ENCODE results near the gene AGAP1.

Gene AGAP1

GRCh38 chr2:235672720-235673119 is 178.9 kb downstream of the AGAP1 start:
- Histone ChIP-seq H3K4me3 (ENCODE audit: low read length in 2 of 2) (no peak overlapping the region), H3K9me3 (ENCODE audit: control insufficient read depth in 2 of 2, low read length in 2 of 2) (no peaks in the 10 kb centered on the region), H3K36me3 (ENCODE audit: control insufficient read depth in 2 of 2, insufficient read depth in 2 of 2, low read length in 2 of 2) (no peaks in the 10 kb centered on the region), H3K27me3 (ENCODE audit: control insufficient read depth in 2 of 2, insufficient read depth in 2 of 2, low read length in 2 of 2) (no peaks in the 10 kb centered on the region), H3K9ac (ENCODE audit: low read depth in 1 of 2, low read length in 2 of 2) (no peak overlapping the region), H3K4me1 (ENCODE audit: control insufficient read depth in 2 of 2, insufficient read depth in 2 of 2, low read length in 2 of 2) (peaks cover 0 to 8% of the 10 kb centered on the region in 2 donors), H3K27ac (ENCODE audit: low read depth in 2 of 2, low read length in 2 of 2) (no peak overlapping the region)

GRCh38 chr2:235674146-235674545 is 180.3 kb downstream of the AGAP1 start:
- Histone ChIP-seq H3K9me3 (ENCODE audit: control insufficient read depth in 2 of 2, low read length in 2 of 2) (no peaks in the 10 kb centered on the region), H3K4me3 (ENCODE audit: low read length in 2 of 2) (no peak overlapping the region), H3K4me1 (ENCODE audit: control insufficient read depth in 2 of 2, insufficient read depth in 2 of 2, low read length in 2 of 2) (peaks cover 0 to 5% of the 10 kb centered on the region in 2 donors), H3K27me3 (ENCODE audit: control insufficient read depth in 2 of 2, insufficient read depth in 2 of 2, low read length in 2 of 2) (no peaks in the 10 kb centered on the region), H3K9ac (ENCODE audit: low read depth in 1 of 2, low read length in 2 of 2) (no peak overlapping the region), H3K27ac (ENCODE audit: low read depth in 2 of 2, low read length in 2 of 2) (no peak overlapping the region), H3K36me3 (ENCODE audit: control insufficient read depth in 2 of 2, insufficient read depth in 2 of 2, low read length in 2 of 2) (no peaks in the 10 kb centered on the region)

- H3K27me3 ChIP-seq (ENCODE audit: control insufficient read depth in 2 of 2, insufficient read depth in 2 of 2, low read length in 2 of 2), result no peaks in the 10 kb centered on the region
- peaks cover 0 to 4% of the 10 kb centered on the region in 2 donors for H3K4me1 ChIP-seq (ENCODE audit: control insufficient read depth in 2 of 2, insufficient read depth in 2 of 2, low read length in 2 of 2)
- H3K9ac ChIP-seq (ENCODE audit: low read depth in 1 of 2, low read length in 2 of 2), result no peak overlapping the region
- no peak overlapping the region for H3K27ac ChIP-seq (ENCODE audit: low read depth in 2 of 2, low read length in 2 of 2)
- no peak overlapping the region for H3K4me3 ChIP-seq (ENCODE audit: low read length in 2 of 2)
- H3K9me3 ChIP-seq (ENCODE audit: control insufficient read depth in 2 of 2, low read length in 2 of 2), result no peaks in the 10 kb centered on the region
- H3K36me3 ChIP-seq (ENCODE audit: control insufficient read depth in 2 of 2, insufficient read depth in 2 of 2, low read length in 2 of 2), result no peaks in the 10 kb centered on the region
These were observed 181.0 kb downstream of the AGAP1 start for GRCh38 chr2:235674812-235675211.

- Histone ChIP-seq H3K36me3 (ENCODE audit: control insufficient read depth in 2 of 2, insufficient read depth in 2 of 2, low read length in 2 of 2) (no peaks in the 10 kb centered on the region), H3K4me1 (ENCODE audit: control insufficient read depth in 2 of 2, insufficient read depth in 2 of 2, low read length in 2 of 2) (peaks cover 0 to 4% of the 10 kb centered on the region in 2 donors), H3K27me3 (ENCODE audit: control insufficient read depth in 2 of 2, insufficient read depth in 2 of 2, low read length in 2 of 2) (no peaks in the 10 kb centered on the region), H3K9ac (ENCODE audit: low read depth in 1 of 2, low read length in 2 of 2) (no peak overlapping the region), H3K27ac (ENCODE audit: low read depth in 2 of 2, low read length in 2 of 2) (no peak overlapping the region), H3K4me3 (ENCODE audit: low read length in 2 of 2) (no peak overlapping the region), H3K9me3 (ENCODE audit: control insufficient read depth in 2 of 2, low read length in 2 of 2) (no peaks in the 10 kb centered on the region)
These were observed 182.1 kb downstream of the AGAP1 start for GRCh38 chr2:235675678-235676535.

DNA sequence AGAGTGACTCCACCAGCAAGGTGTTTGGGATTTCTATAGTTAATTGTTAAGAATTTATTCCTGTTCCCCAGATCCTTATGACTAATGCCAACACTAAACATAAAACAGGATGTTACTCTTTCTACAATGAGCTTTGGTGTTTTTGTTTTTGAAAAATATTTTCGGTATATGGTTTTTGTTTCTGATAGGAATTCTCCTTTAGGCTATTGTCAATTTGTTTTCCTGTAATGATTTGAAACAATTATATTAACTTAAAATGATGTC is 182.6 kb downstream of the AGAP1 start:
- no peak overlapping the region for H3K4me3 ChIP-seq (ENCODE audit: low read length in 2 of 2)
- no peak overlapping the region for H3K27ac ChIP-seq (ENCODE audit: low read depth in 2 of 2, low read length in 2 of 2)
- peaks cover 0 to 4% of the 10 kb centered on the region in 2 donors for H3K4me1 ChIP-seq (ENCODE audit: control insufficient read depth in 2 of 2, insufficient read depth in 2 of 2, low read length in 2 of 2)
- H3K9ac ChIP-seq (ENCODE audit: low read depth in 1 of 2, low read length in 2 of 2), result no peak overlapping the region
- H3K27me3 ChIP-seq (ENCODE audit: control insufficient read depth in 2 of 2, insufficient read depth in 2 of 2, low read length in 2 of 2), result no peaks in the 10 kb centered on the region
- H3K36me3 ChIP-seq (ENCODE audit: control insufficient read depth in 2 of 2, insufficient read depth in 2 of 2, low read length in 2 of 2), result no peaks in the 10 kb centered on the region
- no peaks in the 10 kb centered on the region for H3K9me3 ChIP-seq (ENCODE audit: control insufficient read depth in 2 of 2, low read length in 2 of 2)

DNA sequence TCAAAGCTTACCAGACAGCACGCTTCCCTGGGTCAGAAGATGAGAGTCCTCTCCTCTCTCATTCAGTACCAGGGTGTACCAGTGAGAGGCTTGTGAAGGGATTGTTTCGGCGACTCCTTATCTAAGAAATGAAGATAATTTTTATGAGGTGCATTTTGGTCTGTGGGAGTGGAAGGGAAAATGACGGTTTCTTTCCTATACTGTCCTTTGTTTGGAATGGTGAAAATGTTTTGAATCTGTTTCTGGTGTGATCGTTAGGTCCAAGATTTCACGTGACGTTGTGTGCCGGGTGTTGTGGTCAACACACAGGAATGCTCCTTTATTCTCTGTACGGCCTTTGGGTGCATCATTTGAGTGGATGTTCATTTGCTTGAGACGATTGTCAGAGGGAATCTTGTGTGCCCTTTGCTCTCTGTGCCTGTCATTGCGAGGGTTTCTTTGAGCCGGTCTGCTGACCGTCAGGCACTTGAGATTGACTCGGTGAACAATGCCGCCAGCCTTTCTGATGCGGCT is 183.5 kb downstream of the AGAP1 start:
- no peak overlapping the region for H3K9ac ChIP-seq (ENCODE audit: low read depth in 1 of 2, low read length in 2 of 2)

DNA sequence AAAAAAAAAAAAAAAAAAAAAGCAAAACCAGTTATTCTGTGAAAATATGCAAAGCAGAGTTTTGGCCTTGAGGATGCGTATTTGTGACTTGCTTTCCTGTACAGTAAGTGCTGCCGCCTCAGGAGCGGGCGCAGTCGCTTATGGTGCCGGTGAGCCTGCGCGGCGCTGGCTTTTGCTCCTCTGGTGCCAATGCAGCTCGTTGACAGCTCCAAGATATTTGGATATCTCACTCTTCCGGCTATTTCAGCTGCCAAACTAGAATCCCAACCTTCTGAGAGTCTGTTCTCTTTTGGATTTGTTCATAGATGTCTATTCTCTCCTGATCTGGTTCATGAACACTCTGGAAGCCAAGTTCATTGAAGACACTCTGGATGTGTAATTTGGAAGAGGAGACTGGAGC is 184.1 kb downstream of the AGAP1 start:
- H3K27ac ChIP-seq (ENCODE audit: low read depth in 2 of 2, low read length in 2 of 2), result no peak overlapping the region
- H3K4me3 ChIP-seq (ENCODE audit: low read length in 2 of 2), result no peak overlapping the region
- no peaks in the 10 kb centered on the region for H3K9me3 ChIP-seq (ENCODE audit: control insufficient read depth in 2 of 2, low read length in 2 of 2)
- no peaks in the 10 kb centered on the region for H3K27me3 ChIP-seq (ENCODE audit: control insufficient read depth in 2 of 2, insufficient read depth in 2 of 2, low read length in 2 of 2)
- H3K36me3 ChIP-seq (ENCODE audit: control insufficient read depth in 2 of 2, insufficient read depth in 2 of 2, low read length in 2 of 2), result no peaks in the 10 kb centered on the region
- peaks cover 0 to 4% of the 10 kb centered on the region in 2 donors for H3K4me1 ChIP-seq (ENCODE audit: control insufficient read depth in 2 of 2, insufficient read depth in 2 of 2, low read length in 2 of 2)
- H3K9ac ChIP-seq (ENCODE audit: low read depth in 1 of 2, low read length in 2 of 2), result no peak overlapping the region

More for the DNA sequence above, 183.5 kb downstream of the AGAP1 start:
- no peaks in the 10 kb centered on the region for H3K27me3 ChIP-seq (ENCODE audit: control insufficient read depth in 2 of 2, insufficient read depth in 2 of 2, low read length in 2 of 2)
- no peaks in the 10 kb centered on the region for H3K36me3 ChIP-seq (ENCODE audit: control insufficient read depth in 2 of 2, insufficient read depth in 2 of 2, low read length in 2 of 2)
- no peaks in the 10 kb centered on the region for H3K9me3 ChIP-seq (ENCODE audit: control insufficient read depth in 2 of 2, low read length in 2 of 2)
- H3K4me1 ChIP-seq (ENCODE audit: control insufficient read depth in 2 of 2, insufficient read depth in 2 of 2, low read length in 2 of 2), result peaks cover 0 to 4% of the 10 kb centered on the region in 2 donors
- H3K4me3 ChIP-seq (ENCODE audit: low read length in 2 of 2), result no peak overlapping the region
- no peak overlapping the region for H3K27ac ChIP-seq (ENCODE audit: low read depth in 2 of 2, low read length in 2 of 2)

DNA sequence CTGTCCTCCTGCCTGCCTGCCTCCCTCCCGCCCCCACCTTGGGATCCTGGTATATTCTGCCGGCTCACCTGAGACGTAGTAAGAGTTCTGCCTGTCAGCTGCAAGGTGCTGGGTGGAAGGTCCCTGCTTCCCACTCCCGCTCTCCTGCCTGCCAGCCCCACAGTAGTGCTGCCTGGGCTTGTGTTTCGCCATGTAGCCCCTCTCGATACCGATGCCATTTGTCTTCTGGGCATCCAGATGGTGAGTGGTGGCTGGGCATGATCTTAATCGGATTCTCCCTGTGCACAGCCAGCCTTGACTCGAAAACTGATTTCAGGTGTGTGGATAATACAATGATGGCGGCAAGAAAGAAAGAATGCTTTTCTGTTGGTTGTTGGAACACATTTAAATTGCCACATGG is 184.9 kb downstream of the AGAP1 start:
- Histone ChIP-seq H3K36me3 (ENCODE audit: control insufficient read depth in 2 of 2, insufficient read depth in 2 of 2, low read length in 2 of 2) (no peaks in the 10 kb centered on the region), H3K4me1 (ENCODE audit: control insufficient read depth in 2 of 2, insufficient read depth in 2 of 2, low read length in 2 of 2) (peaks cover 0 to 4% of the 10 kb centered on the region in 2 donors), H3K9ac (ENCODE audit: low read depth in 1 of 2, low read length in 2 of 2) (no peak overlapping the region), H3K4me3 (ENCODE audit: low read length in 2 of 2) (no peak overlapping the region), H3K27ac (ENCODE audit: low read depth in 2 of 2, low read length in 2 of 2) (no peak overlapping the region), H3K9me3 (ENCODE audit: control insufficient read depth in 2 of 2, low read length in 2 of 2) (no peaks in the 10 kb centered on the region), H3K27me3 (ENCODE audit: control insufficient read depth in 2 of 2, insufficient read depth in 2 of 2, low read length in 2 of 2) (no peaks in the 10 kb centered on the region)

DNA sequence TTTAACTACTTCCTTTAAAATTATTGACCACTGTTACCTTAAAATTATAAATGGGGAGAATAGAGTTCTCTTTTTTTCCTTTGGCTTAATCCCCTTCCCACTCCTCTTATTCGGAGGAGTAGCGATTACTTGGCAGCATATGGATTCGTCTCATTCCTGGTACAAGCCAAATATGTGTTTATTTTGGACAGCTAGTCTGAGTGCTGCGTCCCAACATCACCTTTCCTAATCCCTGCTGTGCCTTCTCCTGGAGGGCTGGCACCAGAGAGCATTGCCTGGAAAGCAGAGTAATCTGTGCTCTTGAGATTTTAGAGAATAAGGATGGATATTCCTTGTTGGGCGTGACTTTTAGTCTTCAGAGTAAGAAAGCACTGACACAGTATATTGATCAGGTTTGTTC is 185.6 kb downstream of the AGAP1 start:
- Histone ChIP-seq H3K4me1 (ENCODE audit: control insufficient read depth in 2 of 2, insufficient read depth in 2 of 2, low read length in 2 of 2) (peaks cover 0 to 4% of the 10 kb centered on the region in 2 donors), H3K4me3 (ENCODE audit: low read length in 2 of 2) (no peak overlapping the region), H3K27me3 (ENCODE audit: control insufficient read depth in 2 of 2, insufficient read depth in 2 of 2, low read length in 2 of 2) (no peaks in the 10 kb centered on the region), H3K27ac (ENCODE audit: low read depth in 2 of 2, low read length in 2 of 2) (no peak overlapping the region), H3K9ac (ENCODE audit: low read depth in 1 of 2, low read length in 2 of 2) (no peak overlapping the region), H3K9me3 (ENCODE audit: control insufficient read depth in 2 of 2, low read length in 2 of 2) (no peaks in the 10 kb centered on the region), H3K36me3 (ENCODE audit: control insufficient read depth in 2 of 2, insufficient read depth in 2 of 2, low read length in 2 of 2) (no peaks in the 10 kb centered on the region)

DNA sequence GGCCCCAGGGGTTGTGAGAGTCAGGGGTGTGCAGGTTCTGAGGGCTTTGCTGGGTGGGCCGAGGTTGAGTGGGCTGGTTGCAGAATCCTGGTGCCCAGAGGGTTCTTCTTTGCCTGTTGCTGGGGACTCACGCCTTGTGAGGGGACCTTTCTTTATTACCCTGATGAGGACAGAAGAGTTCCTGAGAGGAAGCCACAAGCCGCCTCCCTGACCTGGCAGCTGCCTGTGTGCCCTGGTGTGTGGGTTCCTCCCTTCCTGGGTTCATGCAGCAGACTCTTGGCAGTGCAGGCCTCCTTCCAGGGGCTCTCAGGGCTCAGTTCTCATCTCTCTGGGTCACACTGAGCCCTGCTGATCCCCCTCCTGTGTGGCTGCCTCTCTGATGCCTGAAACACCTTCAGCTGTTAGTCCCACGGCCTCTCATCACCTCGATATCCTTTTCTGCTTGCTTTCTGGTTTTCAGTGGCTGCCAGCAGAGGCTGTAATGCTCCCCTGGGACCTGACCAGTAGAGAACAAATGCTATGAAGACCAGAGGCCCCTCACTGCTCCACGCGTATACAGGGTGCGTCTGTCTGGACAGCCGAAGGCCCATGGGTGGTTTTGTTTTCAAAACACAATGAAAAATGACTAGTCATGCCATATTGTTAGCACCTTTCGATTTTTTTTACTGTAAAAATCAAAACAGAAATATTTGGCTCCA is 191.3 kb downstream of the AGAP1 start:
- Histone ChIP-seq H3K4me1 (ENCODE audit: control insufficient read depth in 2 of 2, insufficient read depth in 2 of 2, low read length in 2 of 2) (peaks cover 19 to 21% of the 10 kb centered on the region in 2 donors), H3K27ac (ENCODE audit: low read depth in 2 of 2, low read length in 2 of 2) (no peak overlapping the region), H3K36me3 (ENCODE audit: control insufficient read depth in 2 of 2, insufficient read depth in 2 of 2, low read length in 2 of 2) (no peaks in the 10 kb centered on the region), H3K9ac (ENCODE audit: low read depth in 1 of 2, low read length in 2 of 2) (no peak overlapping the region), H3K4me3 (ENCODE audit: low read length in 2 of 2) (no peak overlapping the region), H3K27me3 (ENCODE audit: control insufficient read depth in 2 of 2, insufficient read depth in 2 of 2, low read length in 2 of 2) (no peaks in the 10 kb centered on the region), H3K9me3 (ENCODE audit: control insufficient read depth in 2 of 2, low read length in 2 of 2) (no peaks in the 10 kb centered on the region)

Measured in mucosa of rectum (tissue), 2 donors.